SKM-1 treated with dmso at 0.1 percent for 144 hours (cell line): ENCODE results near the gene JPH3.

Experiments
- DNase-seq: peaks from one replicate; lab custom pipeline; 2025; ENCODE audit not compliant: unreplicated experiment; lab: John Stamatoyannopoulos, UW

The JPH3 gene

GRCh38 chr16:87598431-87598830, 3.9 kb upstream of the JPH3 start:
- no peak for DNase-seq

GRCh38 chr16:87600246-87600645, 2.1 kb upstream of the JPH3 start:
- DNase-seq = no peak

GRCh38 chr16:87601401-87601981, 817 bp upstream of the JPH3 start:
- DNase-seq = no peak

GRCh38 chr16:87602821-87603683, 744 bp downstream of the JPH3 start:
- no peak for DNase-seq

- no peak for DNase-seq
These were observed 1.7 kb downstream of the JPH3 start for GRCh38 chr16:87603684-87604633.

GRCh38 chr16:87604634-87605111, 2.4 kb downstream of the JPH3 start:
- DNase-seq = no peak

GRCh38 chr16:87607223-87607622, 4.9 kb downstream of the JPH3 start:
- no peak for DNase-seq

GRCh38 chr16:87607871-87608270, 5.6 kb downstream of the JPH3 start:
- no peak for DNase-seq

- no peak for DNase-seq
These were observed 6.2 kb downstream of the JPH3 start for GRCh38 chr16:87608400-87608985.

- no peak for DNase-seq
These were observed 7.7 kb downstream of the JPH3 start for GRCh38 chr16:87610026-87610425.

- DNase-seq = no peak
These were observed 9.1 kb downstream of the JPH3 start for GRCh38 chr16:87611456-87611855.

GRCh38 chr16:87613961-87614360, 11.7 kb downstream of the JPH3 start:
- no peak for DNase-seq

GRCh38 chr16:87615621-87616041, 13.3 kb downstream of the JPH3 start:
- no peak for DNase-seq

GRCh38 chr16:87616556-87616955, 14.2 kb downstream of the JPH3 start:
- no peak for DNase-seq

- DNase-seq = no peak
These were observed 15.9 kb downstream of the JPH3 start for GRCh38 chr16:87618216-87618615.

GRCh38 chr16:87619360-87620200, 17.3 kb downstream of the JPH3 start:
- DNase-seq = no peak

GRCh38 chr16:87620201-87620495, 17.8 kb downstream of the JPH3 start:
- no peak for DNase-seq

GRCh38 chr16:87621550-87621829, 19.2 kb downstream of the JPH3 start:
- DNase-seq = no peak

- DNase-seq = no peak
These were observed 19.8 kb downstream of the JPH3 start for GRCh38 chr16:87621976-87622713.
